HG03571 (cell line): Measurements from ENCODE around the gene KRTAP4-11.
"Not testable (repeated sequence)": the region's sequence is repeated elsewhere in the genome, so short reads cannot be mapped to it uniquely, and the experiment has no call there.

Experiments used
- ATAC-seq: cut with Tn5 transposase; IDR thresholded peaks from one replicate; pipeline ENCODE4 v1.9.1; 2021; ENCODE audit not compliant: unreplicated experiment

Gene KRTAP4-11

GRCh38 chr17:41117846-41118386 is at the start of gene KRTAP4-11:
TSS of gene KRTAP4-11 (minus strand) at chr17:41118373. CDS start at chr17:41118315, 58 bp downstream.
- ATAC-seq, result not testable (repeated sequence)

- no peak for ATAC-seq
Measured at GRCh38 chr17:41167561-41167960, 49.4 kb upstream of the KRTAP4-11 start.

GRCh38 chr17:41163828-41164227 is 45.7 kb upstream of the KRTAP4-11 start:
- no peak for ATAC-seq

- ATAC-seq, result no peak
Measured at GRCh38 chr17:41160648-41161047, 42.5 kb upstream of the KRTAP4-11 start, which contains the start of gene KRTAP4-4. TSS of gene KRTAP4-4 (minus strand) at chr17:41160748. CDS start at chr17:41160691, 57 bp downstream.

- not testable (repeated sequence) for ATAC-seq
Measured at GRCh38 chr17:41160190-41160589, 42.0 kb upstream of the KRTAP4-11 start.

- no peak for ATAC-seq
Measured at GRCh38 chr17:41153856-41154255, 35.7 kb upstream of the KRTAP4-11 start.

- ATAC-seq, result no peak
Measured at GRCh38 chr17:41151525-41151924, 33.4 kb upstream of the KRTAP4-11 start.

GRCh38 chr17:41150026-41150425 is 31.9 kb upstream of the KRTAP4-11 start:
- ATAC-seq, result no peak

- no peak for ATAC-seq
Measured at GRCh38 chr17:41149652-41149985, 31.4 kb upstream of the KRTAP4-11 start, which contains the start of gene KRTAP4-5. TSS of gene KRTAP4-5 (minus strand) at chr17:41149825. CDS start at chr17:41149767, 58 bp downstream.

- not testable (repeated sequence) for ATAC-seq
Measured at GRCh38 chr17:41148971-41149651, 30.9 kb upstream of the KRTAP4-11 start.

- no peak for ATAC-seq
Measured at GRCh38 chr17:41147531-41148204, 29.5 kb upstream of the KRTAP4-11 start.

GRCh38 chr17:41145261-41145660 is 27.1 kb upstream of the KRTAP4-11 start:
- ATAC-seq, result no peak

GRCh38 chr17:41144846-41145245 is 26.7 kb upstream of the KRTAP4-11 start:
- no peak for ATAC-seq

- no peak for ATAC-seq
Measured at GRCh38 chr17:41141361-41141760, 23.2 kb upstream of the KRTAP4-11 start.

- no peak for ATAC-seq
Measured at GRCh38 chr17:41140360-41141131, 22.4 kb upstream of the KRTAP4-11 start, which contains the start of gene KRTAP4-6. TSS of gene KRTAP4-6 (minus strand) at chr17:41140544. CDS start at chr17:41140487, 57 bp downstream.

GRCh38 chr17:41139865-41140264 is 21.7 kb upstream of the KRTAP4-11 start:
- ATAC-seq, result not testable (repeated sequence)

- no peak for ATAC-seq
Measured at GRCh38 chr17:41133880-41134735, 15.9 kb upstream of the KRTAP4-11 start.

GRCh38 chr17:41131979-41132378 is 13.8 kb upstream of the KRTAP4-11 start:
- ATAC-seq, result no peak

GRCh38 chr17:41127371-41127770 is 9.2 kb upstream of the KRTAP4-11 start:
- ATAC-seq, result no peak

GRCh38 chr17:41126412-41126811 is 8.2 kb upstream of the KRTAP4-11 start:
- no peak for ATAC-seq
